Activated CD4-positive, alpha-beta T cell treated with anti-CD3 and anti-CD28 coated beads, Interleukin-2, Interleukin-4, amounts not matched to agents 100 ng/mL and 50 ng/mL, durations not matched to agents 16 hours and 8 hours (primary cell): ENCODE data around the gene TACC3.

Experiments
- DNase-seq: peaks from one replicate; pipeline ENCODE4 v3.0.0-alpha.2; 2020; ENCODE audit warnings: low spot score

TACC3 gene

DNA sequence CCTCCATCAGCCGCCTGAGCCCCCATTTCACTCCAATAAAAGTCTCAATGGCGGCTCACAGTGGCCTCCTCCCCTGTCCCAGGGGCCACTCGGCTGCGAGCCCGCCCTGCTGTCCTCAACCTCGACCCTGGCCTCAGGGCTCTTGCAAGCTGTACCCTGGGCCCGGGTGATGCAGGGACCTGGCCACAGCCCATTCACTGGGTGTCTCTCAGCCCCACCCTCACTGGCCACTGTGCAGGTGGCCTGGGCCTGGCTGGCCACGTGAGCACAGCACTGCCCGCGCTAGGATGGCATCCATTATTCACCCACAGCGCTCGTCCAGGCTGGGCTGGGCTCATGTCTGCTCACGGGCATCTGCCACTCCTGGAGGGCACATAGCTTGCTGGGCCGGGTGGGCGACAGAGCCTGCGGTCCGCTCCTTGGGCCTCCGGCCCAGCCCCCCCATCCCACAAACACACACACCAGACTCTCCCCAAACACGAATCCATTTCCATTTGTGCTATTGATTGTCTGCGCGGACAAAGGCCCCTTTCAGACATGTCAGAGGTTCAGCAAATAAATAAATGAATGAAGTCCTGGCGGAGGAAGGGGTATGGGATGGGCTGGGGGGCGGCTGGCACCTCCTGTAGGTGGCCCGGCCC, 55.3 kb downstream of the TACC3 start:
- no peak for DNase-seq

DNA sequence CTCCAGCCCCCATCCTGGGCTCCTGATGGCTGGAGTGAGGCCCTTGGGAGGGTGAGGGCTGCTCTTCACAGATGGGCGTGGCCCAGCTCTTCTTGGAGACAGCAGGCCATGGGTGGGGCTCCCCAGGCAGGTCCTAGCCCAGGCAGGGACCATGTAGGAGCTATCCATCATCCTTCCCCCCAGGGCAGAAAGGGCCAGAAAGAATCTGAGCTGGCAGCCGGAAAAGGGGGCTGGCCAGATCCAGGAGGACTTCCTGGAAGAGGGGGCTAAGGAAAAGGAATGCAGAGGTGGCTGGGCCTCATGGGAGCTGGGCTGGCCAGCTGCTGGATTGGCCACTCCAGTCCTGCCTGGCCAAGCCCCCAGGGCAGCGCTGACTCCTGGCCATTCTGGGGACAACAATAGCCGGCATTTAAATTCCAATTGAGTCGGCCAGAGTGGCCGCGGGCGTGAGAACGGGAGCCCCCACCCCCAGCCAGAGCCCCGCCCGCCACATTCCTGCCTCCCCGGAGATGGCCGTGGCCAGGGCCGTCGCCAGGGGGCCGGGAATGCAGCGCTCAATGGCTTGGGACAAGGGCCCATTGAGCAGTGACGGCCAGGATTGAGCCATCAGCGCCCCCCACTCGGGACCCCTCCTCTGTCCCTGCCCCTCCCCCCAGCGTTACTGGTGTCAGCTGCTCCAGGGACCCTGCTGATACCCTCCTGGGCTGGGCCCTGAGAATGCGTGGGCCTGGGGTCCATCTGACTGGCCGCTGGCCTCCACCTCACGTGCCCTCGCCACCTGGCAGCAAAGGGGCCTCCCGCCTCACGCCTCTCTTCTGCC, 56.7 kb downstream of the TACC3 start:
- no peak for DNase-seq

DNA sequence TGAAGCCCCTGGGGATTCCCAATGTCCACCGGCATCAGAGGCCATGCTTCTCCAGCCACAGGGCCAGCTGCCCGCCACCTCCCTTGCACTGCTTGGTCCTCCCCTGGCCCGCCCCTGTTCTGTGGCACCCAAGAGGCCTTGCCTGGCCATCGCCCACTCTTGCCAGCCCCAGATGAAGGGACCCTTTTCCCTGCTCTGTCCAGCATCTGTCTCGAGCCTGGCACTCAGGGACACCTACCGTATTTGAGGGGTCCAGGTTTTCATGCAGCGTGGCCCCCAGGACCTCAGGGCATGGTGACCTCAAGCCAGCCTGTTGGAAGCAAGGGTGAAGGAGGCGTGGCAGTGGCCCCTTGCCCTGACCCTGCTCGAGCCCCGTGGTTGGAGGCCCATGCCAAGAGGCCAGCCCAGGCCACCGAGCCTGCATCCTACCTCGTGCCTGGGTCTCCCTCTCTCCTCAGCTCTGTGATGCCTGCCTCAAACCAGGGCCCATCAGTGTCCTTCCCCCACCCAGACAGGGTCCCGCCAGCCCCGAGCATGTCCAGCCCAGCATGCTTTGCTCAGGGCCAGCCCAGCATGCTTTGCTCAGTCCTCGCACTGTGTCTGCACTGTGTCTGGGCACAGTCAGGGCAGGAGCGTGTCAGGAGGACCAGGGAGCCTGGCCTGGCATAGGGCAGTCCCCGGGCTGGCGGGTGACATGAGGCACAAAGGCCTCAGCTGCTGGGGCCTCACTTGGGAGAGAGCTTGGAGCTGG, 57.5 kb downstream of the TACC3 start:
- DNase-seq, result no peak

GRCh38 chr4:1779588-1780382, 58.5 kb downstream of the TACC3 start:
- DNase-seq, result no peak

- DNase-seq, result no peak
Observed at GRCh38 chr4:1780435-1780834, 59.1 kb downstream of the TACC3 start.

- no peak for DNase-seq
Observed at GRCh38 chr4:1783015-1783414, 61.7 kb downstream of the TACC3 start.

- no peak for DNase-seq
Observed at GRCh38 chr4:1783970-1784369, 62.6 kb downstream of the TACC3 start.

DNA sequence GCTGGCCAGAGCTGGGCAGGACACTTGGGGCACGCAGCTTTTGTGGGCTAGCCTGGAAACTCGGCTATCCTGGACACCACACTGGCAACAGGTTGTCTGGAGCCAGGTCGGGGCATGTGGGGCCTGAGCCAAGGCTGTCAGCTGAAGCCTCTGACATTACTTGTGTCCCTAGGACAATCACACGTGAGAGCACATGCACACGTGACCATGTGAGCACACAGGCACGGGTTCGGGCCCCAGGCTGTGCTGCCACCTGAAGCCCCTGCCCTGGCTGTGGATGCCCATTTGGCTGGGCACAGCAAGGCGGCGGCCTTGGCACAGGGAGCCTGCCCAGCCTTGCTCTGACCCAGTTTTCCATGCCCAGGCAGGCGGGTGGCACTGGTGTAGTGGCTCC, 63.1 kb downstream of the TACC3 start:
- no peak for DNase-seq

DNA sequence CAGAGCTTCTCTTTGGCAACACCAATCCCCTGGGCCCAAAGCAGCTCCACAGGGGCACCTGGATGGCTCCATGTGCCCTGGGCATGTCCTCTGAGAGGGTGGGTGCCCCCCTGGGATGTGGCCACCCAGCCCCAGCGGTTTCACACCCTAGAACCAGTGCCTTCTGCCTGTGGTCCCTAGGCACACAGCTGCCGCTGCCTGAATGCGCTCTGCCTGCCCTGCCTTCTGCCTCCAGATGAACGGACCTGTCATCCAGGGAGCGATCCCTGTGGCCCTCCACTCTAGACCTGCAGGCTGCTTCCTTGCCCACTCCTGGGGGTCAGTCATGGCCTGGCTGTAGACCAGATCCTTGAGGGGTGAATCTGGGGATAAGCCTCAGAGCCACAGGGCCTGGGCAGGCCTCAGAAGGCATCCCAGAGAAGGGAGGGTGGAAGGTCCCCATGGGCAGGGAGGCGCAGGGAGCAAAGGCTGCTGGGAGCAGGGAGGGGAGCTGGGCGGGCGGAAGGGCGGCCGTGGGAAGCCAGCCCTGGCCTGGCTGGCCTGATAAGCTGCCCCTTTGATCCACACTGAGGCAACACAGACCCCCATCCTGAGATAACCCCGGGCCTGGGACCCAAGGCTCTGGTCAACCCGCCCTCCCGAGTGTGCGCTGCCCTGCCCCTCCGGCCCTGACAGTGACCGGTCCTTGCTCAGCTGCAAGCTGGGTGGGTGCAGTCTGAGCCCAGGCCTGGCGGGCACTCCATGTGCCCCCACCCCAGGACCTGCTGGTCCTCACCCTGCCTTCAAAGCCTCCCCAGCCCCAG, 63.7 kb downstream of the TACC3 start:
- no peak for DNase-seq

DNA sequence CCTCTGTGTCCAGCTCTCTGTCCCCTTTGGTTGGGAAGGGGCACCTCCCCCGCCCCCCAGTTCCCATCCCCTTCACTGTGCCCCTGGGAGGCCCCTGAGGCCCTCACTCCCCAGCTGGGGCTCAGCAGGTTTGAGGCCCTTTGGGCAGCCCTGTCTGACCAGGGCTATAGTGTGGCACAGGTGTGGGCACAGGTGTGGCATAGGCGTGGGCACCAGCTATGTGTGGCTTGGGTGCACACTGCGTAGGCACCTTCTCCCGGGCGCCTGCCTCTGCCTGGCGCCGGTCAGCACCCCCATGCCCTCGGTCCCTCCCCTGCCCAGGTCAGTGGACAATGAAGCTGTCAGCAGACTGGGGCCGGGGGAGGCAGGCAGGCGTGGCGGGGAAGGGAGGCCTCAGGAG, 64.3 kb downstream of the TACC3 start:
- no peak for DNase-seq

DNA sequence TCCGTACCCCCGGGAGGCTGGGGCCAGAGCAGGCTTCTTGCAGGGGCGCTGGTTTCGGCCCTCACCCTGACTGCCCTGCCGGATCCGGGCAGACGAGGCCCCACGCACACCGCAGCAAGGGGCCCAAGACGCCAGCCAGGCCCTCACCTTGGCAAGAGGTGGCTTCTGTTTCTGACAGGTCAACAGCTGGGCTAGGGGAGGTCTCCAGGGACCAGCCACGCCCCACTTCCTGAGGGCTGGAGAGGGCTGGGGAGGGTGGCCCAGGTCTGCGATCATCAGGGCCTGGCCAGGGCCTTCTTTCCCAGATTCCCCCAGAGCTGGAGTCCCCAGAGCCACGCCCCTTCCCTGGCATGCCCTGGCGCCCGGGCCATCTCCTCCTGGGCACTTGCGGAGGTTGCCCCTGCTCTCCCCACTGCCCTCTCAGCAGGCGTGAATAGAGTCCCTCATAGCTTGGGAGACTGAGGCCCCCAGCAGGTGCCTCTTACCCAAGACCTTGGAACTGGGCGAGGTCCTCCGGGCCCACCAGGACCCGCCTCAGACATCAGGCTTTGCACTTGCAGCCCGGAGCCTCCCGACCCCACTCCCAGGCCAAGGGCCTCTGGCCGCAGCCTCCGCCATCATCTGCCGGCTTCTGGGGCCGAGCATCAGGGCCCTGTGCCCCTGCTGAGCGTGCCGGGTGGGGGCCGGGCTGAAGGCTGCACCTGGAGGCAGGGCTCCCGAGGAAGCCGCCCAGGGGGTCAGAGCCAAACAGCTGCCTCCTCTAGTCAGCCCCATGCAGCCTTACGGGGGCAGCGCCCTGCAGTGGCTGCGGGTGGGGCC, 65.4 kb downstream of the TACC3 start:
- no peak for DNase-seq

DNA sequence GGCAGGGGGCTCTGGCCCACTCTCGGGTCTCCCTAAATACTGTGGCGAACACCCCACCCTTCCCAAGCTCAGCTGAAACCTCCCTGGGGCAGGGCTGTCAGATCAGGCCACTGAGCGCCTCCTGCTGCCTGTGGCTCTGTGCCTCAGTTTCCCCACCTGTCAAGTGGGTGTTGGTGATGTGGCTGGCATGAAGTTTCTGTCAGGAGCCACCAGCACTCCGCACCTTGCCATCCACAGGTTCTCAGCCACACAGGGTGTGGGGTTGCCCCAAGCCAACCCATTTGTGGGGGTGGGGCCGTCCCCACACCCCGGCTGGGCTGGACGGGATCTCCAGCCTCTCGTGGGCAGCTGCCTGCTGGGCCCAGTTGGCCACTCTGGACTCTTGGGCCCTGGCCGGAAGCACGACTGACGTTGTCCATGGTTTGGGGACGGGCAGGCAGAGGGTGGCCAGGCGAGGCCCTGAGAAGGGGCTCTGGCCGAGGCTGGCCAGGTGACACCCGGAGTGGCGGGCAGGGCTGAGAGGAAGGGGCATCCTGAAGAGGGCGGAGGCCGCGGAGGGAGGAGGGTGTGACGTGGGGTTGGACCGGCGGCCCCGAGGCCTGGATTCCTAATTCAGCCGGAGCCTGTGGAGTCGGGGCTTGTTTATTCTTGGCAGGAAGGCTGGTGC, 66.2 kb downstream of the TACC3 start:
- DNase-seq, result no peak

DNA sequence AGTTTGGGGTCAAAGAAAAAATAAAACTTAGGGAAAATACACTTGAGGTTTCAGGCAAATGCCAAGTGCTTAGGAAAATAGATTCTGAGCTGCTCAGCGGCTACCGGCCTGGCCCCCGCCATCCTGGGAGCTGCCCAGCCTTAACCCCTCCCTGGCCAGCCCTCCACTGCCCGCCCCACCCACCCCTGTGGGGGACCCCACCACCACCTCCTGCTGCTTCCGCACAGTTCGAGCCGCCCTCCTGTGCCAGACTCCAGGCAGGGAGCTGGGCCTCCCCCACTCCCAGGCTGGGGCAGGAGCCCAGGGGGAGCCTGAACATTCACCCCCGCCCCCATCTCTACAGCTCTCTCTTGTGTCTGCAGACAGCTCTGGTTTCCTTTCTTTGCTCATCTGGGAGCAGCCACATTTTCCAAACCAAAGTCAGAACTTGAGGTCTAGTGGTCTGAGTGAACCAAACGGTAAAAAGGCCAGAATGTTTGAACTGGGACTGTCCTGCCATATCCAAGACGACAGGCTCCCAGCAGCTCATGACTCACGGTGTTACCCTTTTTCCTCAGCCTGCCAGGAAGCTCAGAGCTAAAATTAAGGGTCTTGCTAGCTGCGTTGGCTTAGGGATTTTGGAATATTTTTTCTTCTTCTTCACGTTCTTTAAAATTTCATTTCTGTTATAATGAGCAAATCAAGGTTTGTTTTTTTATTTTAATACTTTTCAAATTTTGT, 67.1 kb downstream of the TACC3 start:
- DNase-seq, result no peak

DNA sequence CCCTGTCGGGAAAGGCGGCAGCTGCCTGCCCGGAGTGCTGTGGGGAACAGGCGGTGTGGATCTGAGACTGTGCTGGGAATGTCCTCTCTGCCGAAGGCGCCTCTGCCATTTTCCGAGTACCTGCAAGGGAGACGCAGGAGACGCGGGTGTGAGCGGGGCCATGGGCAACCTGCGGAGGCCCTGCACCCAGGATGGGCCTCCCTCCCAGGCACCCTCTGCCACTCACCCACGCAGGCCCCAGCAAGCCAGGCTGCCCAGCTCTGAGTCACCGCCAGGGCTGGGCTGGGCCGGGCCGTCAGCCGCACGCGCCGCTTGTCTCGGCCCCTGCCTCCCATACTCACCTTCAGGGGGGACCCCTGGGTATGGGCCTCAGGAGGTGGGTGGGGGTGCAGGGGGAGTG, 68.2 kb downstream of the TACC3 start:
- no peak for DNase-seq

DNA sequence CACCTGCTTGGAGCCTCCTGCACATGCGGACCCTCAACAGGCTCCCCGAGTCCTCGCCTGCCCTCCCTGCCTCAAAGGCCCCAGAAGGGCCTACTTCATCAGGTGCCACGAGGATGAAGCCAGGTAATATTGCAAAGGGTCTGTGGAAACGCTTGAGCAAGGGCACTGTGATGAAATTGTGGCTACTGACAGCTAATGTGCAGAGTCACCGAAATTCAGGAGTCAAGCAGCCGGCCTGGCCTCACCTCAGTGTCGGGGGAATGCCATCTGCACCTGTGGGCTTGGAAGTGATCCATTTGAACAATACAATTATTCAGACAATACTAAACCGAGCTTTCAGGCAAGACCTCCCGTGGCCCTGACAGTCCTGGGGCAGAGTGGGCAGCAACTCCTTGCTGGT, 68.7 kb downstream of the TACC3 start:
- DNase-seq, result no peak

DNA sequence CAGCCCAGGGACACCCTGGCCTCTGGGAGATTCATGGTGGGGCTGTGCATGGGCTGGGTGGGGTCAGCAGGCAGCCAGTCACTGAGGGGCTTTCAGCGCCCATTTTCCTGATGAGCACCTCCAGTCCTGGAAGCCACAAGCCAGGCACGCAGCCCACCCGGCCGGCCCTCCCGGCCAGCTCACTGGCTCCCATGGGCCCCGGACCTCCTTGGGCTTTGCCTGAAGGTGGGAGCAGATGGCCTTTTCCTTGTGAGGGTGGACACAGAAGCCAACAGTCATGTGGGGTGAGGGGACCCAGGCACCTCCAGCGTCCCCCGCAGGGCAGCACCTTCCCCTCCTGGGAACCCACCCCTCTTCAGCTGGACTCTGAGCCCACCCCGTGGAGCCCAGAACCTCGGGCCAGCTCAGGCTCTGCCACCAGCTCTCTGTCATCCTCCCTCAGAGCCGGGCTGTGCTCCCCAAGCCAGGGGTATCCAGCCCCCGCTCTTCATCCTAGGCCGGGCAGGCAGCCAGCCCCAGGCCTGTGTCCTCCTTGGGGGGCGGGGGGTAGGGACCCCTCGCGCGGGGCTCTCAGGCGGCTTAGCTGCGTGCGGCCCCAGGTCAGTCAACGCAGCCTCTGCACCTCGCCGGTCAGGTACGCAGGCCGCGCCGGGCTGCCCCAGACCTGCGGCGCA, 71.0 kb downstream of the TACC3 start:
- DNase-seq, result no peak

- DNase-seq, result peak; percentile 10
Observed at GRCh38 chr4:1792832-1793495, 71.6 kb downstream of the TACC3 start, which contains the start of gene FGFR3. TSS of gene FGFR3 (plus strand) at chr4:1793293. CDS start at chr4:1793935, 642 bp downstream.

- peak; percentile 15 for DNase-seq
Observed at GRCh38 chr4:1793496-1793840, 72.1 kb downstream of the TACC3 start.
